ENCODE measurements around the gene UGT3A2.

The UGT3A2 gene

DNA sequence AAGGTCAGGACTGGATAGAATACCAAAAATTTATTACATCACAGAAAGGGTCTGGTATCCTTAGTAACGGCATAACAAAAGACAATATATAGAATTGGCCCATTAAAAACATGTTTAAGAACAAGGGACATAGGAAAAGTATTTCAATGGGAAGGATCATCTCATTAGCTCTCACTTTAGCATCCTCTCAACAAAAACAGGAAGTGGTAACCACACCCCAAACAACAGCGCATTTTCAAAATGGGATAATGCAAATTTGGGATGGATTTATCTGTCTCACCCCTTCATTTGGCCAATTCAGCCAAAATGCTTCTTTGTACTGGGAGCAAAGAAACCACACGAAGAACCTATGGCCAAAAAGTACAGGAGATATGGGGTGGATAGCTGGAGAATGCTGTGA, 65.7 kb downstream of the UGT3A2 start:
- no peak for DNase-seq

DNA sequence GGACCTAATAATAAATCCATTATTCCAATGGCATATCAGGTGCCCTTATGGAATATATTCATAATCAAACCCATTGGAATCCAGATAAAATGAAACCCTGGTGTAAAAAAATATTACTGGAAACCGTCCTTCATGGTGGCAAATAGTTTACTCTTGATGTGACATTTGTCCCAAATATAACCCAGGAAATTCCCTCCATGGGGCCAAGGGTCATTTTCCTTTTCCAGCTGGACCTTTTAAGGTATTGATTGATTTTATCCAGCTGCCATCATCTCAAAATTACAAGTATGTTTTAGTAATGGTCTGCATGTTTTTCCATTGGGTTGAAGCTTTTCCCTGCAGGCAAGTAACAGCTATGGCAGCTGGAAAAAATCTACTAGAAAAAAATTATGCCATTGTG, 67.1 kb downstream of the UGT3A2 start:
- no peak for DNase-seq

DNA sequence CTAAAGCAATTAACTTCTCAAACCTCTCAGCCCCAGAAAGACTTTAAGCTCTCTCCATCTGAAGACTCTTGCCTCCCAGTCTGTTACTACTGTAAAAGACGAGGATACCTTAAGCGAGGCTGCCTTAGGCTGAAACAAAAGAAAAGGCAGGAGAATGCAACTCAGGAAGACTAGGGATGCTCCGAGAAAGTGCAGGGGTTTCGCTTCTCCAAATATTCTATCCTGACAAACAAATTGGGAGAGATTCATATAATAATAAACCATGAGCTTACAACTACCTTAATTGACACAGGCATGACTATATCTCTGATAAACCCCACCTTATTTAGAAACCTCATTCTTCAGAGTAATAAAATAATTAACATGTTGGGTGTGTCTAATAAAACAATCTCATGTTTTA, 70.6 kb downstream of the UGT3A2 start:
- no peak for DNase-seq

DNA sequence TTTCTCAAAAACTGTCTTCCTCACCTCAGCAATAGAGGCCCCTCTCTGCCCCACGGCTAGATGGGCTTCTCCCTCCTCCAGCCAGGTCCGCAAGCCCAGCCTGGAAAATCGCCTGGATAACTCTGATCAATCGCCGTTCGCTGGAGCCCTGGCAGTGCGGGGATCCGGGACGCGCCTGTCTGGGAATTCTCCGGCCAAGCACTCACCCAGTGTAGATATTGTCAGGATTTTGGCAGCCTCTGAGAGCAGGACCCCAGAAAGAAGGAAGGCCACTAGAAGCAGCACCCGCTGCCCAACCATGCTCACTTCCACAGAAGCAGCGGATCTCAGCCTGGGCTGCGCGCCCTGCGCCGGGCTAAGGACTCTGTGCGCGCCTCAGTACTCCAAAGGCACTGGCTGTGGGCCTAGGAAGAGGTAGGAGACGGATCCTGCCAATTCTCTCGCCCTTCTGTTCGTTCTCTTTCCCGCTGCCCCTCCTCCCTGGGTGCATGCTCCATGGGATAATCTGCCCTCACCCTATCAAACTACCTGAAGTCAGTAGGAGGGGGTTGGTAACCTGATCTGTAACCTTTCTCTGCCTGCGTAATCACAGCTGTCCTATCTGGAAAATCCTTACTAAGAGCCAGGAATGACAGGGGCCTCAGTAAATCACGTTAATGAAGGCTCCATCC, 75.6 kb downstream of the UGT3A2 start, which contains the start of gene UGT3A1:
Gene UGT3A1, minus strand, starts transcription at position 450 of the 671 bp plus-strand sequence. Its CDS starts 150 bp downstream, at position 300.
- DNase-seq, result no peak

DNA sequence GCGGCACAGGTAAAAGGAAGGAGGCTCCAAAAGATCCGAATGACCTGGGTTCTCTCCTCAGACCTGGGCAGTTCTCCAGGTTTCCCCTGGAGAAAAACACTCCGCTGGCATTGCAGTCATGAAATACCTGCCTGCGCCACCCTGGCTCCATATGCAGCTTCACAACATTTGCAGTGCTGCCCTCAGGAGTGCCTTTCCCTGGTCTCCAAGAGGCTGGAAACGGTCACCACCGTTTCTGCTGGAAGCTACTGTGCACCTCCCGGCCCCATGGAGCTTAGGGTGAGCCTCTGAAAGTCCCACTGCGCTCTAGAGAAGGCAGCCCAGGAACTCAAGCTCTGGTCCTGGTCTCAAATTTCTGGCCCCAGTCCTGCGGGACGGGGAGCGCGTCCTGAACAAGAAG, 76.2 kb downstream of the UGT3A2 start:
- no peak for DNase-seq

DNA sequence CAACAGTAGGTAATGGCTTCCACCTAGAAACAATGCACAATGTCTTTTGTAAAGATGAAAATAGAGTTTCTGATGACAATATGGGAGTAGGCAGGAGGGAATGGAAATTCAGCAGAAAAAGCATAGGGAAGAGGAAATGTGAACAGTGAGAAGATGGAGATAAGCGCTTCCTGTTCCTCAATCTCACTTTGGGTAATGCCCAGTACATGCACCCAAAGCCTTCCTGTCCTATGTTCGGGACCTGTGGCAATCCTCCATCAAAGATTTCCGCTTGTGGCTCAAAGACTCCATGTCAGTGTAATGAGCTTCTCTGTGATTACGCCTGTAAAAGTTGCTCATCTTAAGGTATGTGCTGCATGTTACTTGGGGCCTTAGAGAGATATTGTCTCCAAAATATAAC, 78.2 kb downstream of the UGT3A2 start:
- DNase-seq, result no peak

DNA sequence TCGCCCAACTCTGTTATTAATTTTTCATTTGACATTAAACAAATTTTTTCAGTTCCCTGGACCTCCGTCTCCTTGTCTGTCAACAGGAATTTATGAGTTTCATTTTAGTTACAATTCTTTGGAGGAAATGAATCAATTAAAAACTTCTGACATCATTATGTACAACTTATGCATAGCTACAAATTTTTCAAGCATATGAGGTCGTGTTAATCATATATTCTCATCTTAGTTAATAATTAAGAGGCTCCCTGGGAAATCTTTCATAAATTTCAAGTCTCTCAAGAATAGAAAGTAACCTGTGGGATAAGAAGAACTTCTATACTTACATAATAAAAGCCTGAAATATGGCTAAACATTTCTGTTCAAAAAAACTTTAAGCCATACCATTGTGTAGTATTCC, 78.9 kb downstream of the UGT3A2 start:
- no peak for DNase-seq
